Measurements from ENCODE around the gene FRMD4A. TPM values are rescaled to one million over a fixed set of nuclear protein-coding genes. Genes with fewer than 3 reads are reported as not detected.

The FRMD4A gene
- total RNA-seq, 2 experiments from 2014 or later: 3.1 to 3.7 TPM

- H3K4me1 Mint-ChIP-seq (ENCODE audit: low read depth): no peaks in the 10 kb centered on the region
- no peak overlapping the region for H3K4me3 Mint-ChIP-seq
- peaks cover 25% of the 10 kb centered on the region for H3K27me3 Mint-ChIP-seq
- Histone ChIP-seq H3K4me1 (ENCODE audit: insufficient read depth, low read length) (no peaks in the 10 kb centered on the region), H3K9me3 (ENCODE audit: control insufficient read depth in 1 of 2, insufficient read depth in 1 of 2, low read length in 2 of 2) (no peaks in the 10 kb centered on the region), H3K36me3 (ENCODE audit: insufficient read depth, low read length) (no peaks in the 10 kb centered on the region), H3K4me3 (ENCODE audit: low read length) (no peak overlapping the region), H3K27me3 (ENCODE audit: control insufficient read depth in 1 of 2, insufficient read depth in 2 of 2, low read length in 2 of 2) (peaks cover 0 to 4% of the 10 kb centered on the region in 2 experiments), H3K27ac (ENCODE audit: low read depth in 1 of 2, low read length in 2 of 2) (no peak overlapping the region)
- intact Hi-C loops (cut with DNase I, micrococcal nuclease): no loop called here
- H3K27ac Mint-ChIP-seq: no peak overlapping the region
- DNase-seq: peak in 2 of 14 experiments; percentile 7 to 23
- H3K9me3 Mint-ChIP-seq: no peaks in the 10 kb centered on the region
- ATAC-seq (ENCODE audit: poor library complexity): no peak
- CTCF ChIA-PET: interaction anchor here (0.7 kb wide), 1 partner anchor 12 kb away, joined by 4 read pairs; no protein-coding TSS in a partner anchor
- no peaks in the 10 kb centered on the region for H3K36me3 Mint-ChIP-seq (ENCODE audit: low read depth)
- POLR2A ChIA-PET: no interaction called here
- TF ChIP-seq CTCF (IDR thresholded peaks at IDR 0.05): no peak
Measured at GRCh38 chr10:13700473-13701144, 630.1 kb downstream of the FRMD4A start.

DNA sequence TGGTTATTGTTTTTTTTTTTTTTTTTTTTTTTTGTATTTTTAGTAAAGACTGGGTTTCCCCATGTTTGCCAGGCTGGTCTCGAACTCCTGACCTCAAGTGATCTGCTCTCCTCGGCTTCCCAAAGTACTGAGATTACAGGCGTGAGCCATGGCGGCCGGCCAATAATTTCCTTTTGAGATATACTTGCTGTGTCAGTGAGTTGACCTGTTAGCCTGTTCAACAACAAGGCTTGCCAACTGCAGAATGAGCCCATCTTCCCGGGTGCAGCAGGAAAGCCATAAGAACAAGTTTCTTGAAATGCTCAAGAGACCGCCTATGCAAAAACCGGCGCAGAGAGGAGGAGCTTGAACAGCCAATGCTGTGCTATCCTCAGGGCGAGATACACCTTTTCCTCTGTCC, 631.5 kb downstream of the FRMD4A start:
- ATAC-seq (ENCODE audit: poor library complexity): no peak
- H3K9me3 ChIP-seq (ENCODE audit: control insufficient read depth in 1 of 2, insufficient read depth in 1 of 2, low read length in 2 of 2): no peaks in the 10 kb centered on the region
- ChIA-PET CTCF (no interaction called here), POLR2A (no interaction called here)
- Mint-ChIP-seq H3K27ac (no peak overlapping the region), H3K27me3 (peaks cover 14% of the 10 kb centered on the region), H3K4me3 (no peak overlapping the region), H3K9me3 (no peaks in the 10 kb centered on the region), H3K4me1 (ENCODE audit: low read depth) (no peaks in the 10 kb centered on the region), H3K36me3 (ENCODE audit: low read depth) (no peaks in the 10 kb centered on the region)
- TF ChIP-seq CTCF (IDR thresholded peaks at IDR 0.05): no peak
- no peak for DNase-seq
- intact Hi-C loops (cut with DNase I, micrococcal nuclease): no loop called here
- no peaks in the 10 kb centered on the region for H3K4me1 ChIP-seq (ENCODE audit: insufficient read depth, low read length)
- H3K27ac ChIP-seq (ENCODE audit: low read depth in 1 of 2, low read length in 2 of 2): no peak overlapping the region
- H3K4me3 ChIP-seq (ENCODE audit: low read length): no peak overlapping the region
- no peaks in the 10 kb centered on the region for H3K36me3 ChIP-seq (ENCODE audit: insufficient read depth, low read length)
- H3K27me3 ChIP-seq (ENCODE audit: control insufficient read depth in 1 of 2, insufficient read depth in 2 of 2, low read length in 2 of 2): no peaks in the 10 kb centered on the region

DNA sequence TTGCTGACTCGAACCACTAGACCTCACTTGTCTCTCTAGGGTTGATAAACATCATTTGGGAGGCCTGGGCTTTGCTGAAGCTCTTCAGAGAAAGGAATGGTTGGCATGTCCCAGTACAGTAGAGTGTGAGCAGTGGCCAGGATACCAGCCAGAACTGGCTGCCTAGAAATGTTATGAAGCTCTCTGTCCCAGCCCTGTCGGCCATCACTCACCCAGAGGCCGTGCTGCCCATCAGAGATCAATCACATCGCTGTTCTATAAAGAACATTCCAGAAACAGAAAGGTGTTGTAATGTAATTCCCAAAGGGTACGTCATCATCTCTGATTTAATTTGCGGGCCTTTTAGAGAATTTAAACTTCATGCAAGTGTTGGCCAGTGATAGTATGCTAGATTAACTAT, 632.5 kb downstream of the FRMD4A start:
- Histone ChIP-seq H3K36me3 (ENCODE audit: insufficient read depth, low read length) (no peaks in the 10 kb centered on the region), H3K4me3 (ENCODE audit: low read length) (no peak overlapping the region), H3K4me1 (ENCODE audit: insufficient read depth, low read length) (no peaks in the 10 kb centered on the region), H3K9me3 (ENCODE audit: control insufficient read depth in 1 of 2, insufficient read depth in 1 of 2, low read length in 2 of 2) (no peaks in the 10 kb centered on the region), H3K27ac (ENCODE audit: low read depth in 1 of 2, low read length in 2 of 2) (no peak overlapping the region), H3K27me3 (ENCODE audit: control insufficient read depth in 1 of 2, insufficient read depth in 2 of 2, low read length in 2 of 2) (no peaks in the 10 kb centered on the region)
- Mint-ChIP-seq H3K36me3 (ENCODE audit: low read depth) (no peaks in the 10 kb centered on the region), H3K27me3 (peaks cover 7% of the 10 kb centered on the region), H3K9me3 (no peaks in the 10 kb centered on the region), H3K4me1 (ENCODE audit: low read depth) (no peaks in the 10 kb centered on the region), H3K4me3 (no peak overlapping the region), H3K27ac (no peak overlapping the region)
- no peak for TF ChIP-seq CTCF (IDR thresholded peaks at IDR 0.05)
- ATAC-seq (ENCODE audit: poor library complexity) (no peak), DNase-seq (no peak)
- POLR2A ChIA-PET: no interaction called here
- CTCF ChIA-PET: no interaction called here
- intact Hi-C loops (cut with DNase I, micrococcal nuclease): no loop called here
